DMS79 treated with DMSO at 0.1 percent for 48 hours (cell line): ENCODE results near the gene AMPD2.

Source experiments
- DNase-seq: peaks from one replicate; lab custom pipeline; 2025; lab: John Stamatoyannopoulos, UW

The AMPD2 gene

DNA sequence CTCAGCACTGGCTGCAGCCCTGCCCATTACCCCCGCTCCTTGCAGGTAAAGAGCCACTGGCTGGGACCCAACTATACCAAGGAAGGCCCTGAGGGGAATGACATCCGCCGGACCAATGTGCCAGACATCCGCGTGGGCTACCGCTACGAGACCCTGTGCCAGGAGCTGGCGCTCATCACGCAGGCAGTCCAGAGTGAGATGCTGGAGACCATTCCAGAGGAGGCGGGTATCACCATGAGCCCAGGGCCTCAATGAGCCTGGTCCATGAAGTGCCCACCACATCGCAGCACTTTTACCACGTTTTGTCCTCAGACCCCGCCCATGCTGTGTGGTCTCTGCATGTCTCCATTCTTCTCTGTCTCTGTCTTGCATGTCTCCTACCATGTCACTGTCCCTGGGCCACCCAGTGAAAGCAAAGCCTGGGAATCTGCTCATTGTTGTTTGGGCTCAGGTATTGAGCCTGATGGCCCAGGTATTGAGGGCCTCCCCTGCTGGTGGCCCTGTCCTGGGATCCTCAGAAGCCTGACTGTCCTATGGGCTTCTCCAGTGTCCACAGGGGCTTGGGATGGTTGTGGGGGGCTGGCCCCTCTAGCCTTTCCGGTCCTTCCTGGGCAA lies 11.4 kb downstream of the AMPD2 start:
- no peak for DNase-seq

DNA sequence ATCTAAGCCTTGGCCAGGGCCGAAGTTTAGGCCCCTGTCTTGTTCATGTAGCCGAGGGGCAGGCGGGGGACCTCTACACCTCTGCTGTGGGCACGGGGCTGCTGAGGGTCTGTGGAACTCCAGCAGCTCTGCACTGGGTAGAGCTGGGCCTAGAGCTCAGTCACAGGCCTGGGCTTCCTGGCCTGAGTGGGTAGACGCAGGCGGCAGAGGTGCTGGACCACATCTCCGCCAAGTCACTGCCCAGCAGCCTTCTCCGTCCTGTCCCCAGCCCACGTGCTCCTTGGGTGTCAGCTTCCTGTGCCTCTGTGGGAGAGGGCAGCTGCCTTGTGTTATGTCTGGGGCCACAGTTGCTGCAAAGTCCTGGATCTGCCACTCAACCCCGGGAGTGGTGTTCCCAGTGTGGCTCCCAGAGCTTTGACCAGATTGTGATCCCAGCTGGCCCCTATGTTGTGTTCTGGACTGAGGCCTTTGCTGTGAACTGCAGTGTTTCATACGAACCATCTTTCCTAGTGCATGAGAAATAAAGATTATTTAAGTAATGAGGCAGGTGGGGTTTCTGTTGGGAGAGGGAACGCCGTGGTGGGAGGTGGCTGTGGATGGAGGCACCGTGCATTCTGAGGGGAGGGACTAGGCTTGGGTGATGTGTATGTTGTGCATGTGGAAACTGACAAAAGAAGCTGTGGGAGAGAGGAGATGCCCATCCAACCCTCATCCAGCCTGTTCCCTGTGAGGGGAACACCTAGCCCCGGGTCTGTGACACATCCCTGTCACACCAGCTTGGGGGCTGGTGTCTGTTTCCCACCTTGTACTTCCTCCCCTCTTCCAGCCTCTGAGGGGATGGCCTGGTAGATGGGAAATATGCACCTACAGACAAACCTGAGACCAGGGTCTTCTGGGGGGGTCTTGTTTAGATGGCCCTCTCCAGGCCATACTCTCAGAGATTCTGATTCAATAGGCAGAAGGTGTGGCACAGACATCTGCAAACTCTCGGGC lies 12.2 kb downstream of the AMPD2 start:
- DNase-seq = no peak

DNA sequence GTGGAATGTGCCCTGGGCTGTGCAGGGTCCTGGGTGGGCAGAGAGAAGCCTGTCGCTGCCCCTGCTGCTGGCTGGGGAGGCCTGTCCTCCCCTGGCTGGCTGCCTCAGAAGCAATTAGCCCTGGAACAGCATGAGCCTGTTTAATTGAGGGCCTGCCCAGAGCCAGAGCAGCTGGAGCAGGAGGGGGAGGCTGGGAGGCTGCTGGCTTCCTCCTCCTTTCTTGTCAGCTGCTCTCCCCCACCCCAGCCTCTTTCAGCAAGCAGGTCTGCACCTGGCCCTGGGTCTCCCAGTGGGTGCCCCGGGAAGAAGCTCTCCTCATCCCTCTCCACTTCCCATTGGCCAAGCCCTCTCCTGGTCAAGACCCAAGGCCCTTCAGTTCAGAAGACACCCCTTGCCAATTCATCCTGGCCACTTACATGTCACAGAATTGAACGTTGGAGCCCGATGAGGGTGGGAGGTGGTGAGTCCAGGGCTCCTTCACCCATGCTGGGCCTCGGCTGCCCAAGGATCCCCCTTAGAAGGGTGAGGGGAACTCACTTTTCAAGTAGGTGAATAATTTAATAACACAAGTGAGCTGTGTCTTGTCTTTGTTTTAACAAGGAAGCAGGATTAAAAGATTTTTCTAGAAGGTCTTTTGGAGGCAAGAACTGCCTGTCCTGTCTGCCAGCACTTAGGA lies 13.2 kb downstream of the AMPD2 start:
- DNase-seq = peak; percentile 79

DNA sequence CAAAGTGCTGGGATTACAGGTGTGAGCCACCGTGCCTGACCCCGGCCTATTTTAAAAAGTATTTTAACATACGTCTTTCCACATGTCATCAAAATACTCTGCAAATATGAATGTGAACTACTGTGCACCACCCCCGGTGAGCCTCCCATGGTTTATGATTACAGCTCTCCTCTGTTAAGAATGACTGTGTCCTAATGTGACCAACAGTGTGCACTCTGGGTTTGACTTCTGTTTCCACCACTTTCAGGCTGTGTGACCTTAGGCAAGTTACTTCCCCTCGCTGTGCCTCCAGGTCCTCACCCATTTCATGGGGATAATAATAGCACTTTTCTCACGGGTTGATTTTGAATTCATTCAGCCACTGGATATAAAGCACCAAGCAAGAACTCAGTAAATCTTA lies 14.7 kb downstream of the AMPD2 start:
- no peak for DNase-seq

DNA sequence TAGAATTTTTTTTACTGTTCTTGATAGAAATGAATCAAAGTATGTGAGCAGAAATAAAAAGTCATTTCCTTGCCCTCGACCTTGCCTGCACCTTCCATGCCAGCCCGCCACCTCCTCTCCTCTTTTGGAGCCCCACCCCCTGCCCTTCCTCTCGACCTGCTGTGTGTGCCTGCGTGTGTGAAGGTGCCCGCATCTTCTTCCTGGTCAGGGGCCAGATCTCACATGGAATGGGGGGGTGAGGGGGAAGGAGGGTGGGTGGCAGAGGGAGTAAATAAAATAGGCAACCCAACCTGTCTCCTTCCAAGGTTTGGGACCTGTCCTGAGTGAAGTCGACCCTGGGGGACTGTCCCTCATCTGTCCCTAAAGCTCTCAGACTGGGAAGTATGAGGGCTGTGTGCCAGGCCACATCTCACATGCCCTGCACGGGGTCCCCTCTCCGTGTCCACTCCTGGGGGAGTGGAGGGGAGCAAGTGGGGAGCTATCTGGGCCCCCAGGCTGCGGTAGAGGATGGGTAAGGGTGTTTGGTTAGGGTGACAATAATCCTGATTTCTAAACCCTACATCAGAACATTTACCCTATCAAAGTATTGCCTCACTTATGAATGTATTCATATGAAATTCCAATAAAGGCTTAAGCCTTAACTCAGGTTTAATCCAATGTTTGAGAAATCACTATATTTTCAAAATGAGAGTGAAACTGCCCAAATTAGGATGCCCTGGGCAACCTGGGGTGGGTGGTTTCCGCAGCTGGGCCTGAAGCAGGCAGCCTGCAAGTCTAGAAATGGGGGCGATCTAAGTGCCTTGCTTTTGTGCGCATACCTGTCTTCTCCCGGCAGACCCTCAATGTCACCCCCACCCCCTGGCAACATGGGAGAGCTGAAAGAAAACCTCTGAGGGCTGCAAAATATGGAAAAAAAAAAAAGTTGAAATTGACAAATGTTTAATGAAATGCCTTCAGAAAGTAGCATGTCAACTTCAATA lies 15.4 kb downstream of the AMPD2 start:
- no peak for DNase-seq

DNA sequence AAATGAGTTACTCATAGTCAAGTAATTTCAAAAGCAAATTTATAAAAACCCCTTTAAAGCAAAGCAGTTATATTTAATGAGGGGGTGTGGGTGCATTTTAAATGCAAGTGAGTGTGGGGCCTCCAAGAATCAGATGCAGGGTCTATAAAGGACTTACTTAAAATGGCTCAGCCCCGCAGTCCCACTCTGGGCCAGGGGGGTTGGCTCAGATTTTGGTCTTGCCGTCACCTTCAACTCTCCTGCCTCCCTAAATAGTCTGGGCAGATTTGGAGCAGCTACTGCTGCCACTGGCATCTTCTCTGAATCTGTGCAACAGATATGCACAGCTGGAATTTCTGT lies 16.2 kb downstream of the AMPD2 start:
- DNase-seq = no peak

DNA sequence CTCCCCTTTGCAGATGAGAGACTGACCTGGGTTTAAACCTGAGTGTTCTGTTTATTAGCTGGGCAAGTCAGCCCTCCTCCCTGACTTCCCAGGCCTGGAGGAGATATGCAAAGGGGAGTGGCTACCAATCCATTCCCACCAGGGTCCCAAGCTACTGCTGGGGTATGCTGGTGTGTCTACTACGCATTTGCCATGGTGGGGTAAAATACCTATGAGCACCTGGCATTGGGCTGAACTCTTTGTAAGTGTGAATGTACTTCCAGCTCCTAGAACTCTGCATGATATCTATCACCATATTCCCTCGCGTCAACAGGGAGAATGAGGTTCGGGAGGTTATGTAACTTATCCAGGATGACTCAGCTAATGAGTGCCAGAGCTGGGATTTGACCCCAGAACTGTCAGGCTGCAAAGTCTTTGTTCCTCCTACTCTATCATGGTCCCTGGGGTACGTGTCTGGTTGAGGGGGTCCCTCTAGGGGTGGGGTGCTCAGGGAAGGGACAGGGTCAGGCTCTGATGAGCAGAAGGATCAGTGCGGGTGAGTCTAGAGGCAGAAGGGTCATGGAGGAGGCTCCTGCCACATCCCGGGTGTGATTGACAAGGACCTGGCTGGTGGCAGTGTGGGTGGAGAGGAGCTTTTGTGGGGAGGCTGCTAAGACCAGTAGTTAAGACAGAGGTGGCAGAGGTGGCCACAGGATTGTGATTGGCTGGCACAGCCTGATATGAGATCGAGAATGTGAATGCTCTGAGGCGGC lies 16.7 kb downstream of the AMPD2 start:
- DNase-seq = no peak

DNA sequence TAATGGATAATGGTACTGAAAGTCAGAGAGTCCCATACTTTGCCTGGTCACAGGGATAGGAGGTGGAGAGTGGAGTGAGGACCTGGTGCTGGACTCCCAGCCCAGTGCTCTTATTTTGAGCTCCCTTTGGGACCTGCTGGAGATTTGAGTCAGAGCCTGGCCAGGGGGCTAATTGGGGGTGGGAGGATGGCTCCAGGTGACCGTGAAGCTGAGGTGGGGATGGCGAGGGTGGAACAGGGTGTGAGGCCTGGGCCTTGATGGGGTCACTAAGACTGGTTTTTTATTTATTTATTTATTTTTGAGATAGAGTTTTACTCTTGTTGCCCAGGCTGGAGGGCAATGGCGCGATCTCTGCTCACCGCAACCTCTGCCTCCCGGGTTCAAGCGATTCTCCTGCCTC lies 17.8 kb downstream of the AMPD2 start:
- no peak for DNase-seq

DNA sequence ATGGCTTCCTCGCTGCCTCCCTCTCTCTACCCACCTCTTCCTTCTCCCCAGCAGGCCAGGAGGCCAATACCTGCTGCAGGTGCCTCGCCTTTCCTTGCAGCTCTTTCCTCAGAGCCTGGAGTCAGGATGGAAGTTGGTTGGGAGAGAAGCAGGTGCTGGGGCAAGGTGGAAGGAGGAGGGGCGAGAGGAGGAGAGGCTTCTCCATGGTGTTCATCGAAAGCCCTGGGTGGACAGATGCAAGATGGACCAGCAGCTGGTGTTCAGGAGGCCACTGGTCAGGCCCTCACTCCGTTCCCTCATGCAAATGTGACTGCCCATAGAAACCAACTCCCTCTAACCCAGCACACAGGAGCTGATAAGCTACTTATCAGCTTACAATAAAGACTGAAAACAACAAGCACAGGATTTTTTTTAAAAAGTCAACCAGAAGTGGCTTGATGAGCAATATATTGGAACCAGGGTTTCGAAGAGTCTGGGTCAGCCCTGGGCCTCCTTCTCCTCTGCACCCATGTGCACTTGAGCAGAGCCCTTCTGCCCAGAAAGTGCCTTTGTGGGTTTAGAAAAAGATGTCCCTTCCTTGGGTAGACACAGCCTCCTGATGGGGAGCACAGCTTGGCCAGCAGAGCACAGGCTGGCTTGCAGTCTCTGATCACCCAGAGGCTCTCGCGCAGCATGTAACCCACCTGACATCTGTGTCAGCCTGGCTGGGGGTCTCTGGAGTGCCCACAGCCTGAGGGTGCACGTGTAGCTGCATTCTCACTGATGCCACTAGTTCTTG lies 19.6 kb downstream of the AMPD2 start:
- no peak for DNase-seq

DNA sequence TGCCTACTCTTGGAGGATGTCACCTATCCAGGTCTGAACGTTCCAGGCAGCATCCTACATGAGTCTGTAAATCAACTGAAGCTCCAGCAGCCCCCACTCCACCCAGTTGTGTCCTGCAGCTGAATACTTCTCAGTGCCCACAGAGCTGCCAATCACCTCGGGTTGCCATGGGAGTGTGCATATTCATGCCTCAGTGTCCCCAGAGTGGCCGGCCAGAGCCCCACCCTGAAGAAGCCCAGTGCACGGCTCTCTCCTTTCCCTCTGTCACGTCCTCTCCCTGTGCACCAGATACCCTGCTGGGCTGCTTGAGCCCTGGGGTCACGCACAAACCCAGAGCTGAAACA lies 20.2 kb downstream of the AMPD2 start:
- no peak for DNase-seq

DNA sequence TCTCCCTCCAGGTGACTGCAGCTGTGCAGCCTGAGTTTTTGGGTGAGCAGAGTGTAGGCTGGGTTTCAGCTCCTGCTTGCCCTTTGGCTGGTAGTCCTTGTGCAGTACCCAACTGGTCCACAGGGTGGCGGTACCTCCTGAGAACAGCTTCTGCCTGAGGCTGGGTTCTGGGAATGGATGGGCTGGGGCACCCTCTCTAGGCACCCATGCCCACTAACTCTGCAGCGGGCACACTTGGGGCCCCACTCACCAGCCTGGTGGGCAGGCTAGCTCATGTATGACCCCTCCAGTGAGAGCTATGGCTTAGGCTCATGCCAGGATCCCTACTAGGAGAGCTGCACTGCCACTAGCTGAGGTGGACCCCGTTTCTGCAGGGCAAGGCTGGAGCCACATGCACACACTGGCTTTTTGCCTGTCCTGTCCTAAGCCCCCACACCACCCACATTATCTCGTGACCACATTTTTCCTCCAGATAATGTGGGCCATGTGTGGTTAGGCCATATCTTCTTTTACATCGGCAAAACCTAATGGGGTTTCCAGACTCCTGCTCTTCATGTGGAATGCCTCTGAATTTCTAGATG lies 20.7 kb downstream of the AMPD2 start:
- peak; percentile 26 for DNase-seq

DNA sequence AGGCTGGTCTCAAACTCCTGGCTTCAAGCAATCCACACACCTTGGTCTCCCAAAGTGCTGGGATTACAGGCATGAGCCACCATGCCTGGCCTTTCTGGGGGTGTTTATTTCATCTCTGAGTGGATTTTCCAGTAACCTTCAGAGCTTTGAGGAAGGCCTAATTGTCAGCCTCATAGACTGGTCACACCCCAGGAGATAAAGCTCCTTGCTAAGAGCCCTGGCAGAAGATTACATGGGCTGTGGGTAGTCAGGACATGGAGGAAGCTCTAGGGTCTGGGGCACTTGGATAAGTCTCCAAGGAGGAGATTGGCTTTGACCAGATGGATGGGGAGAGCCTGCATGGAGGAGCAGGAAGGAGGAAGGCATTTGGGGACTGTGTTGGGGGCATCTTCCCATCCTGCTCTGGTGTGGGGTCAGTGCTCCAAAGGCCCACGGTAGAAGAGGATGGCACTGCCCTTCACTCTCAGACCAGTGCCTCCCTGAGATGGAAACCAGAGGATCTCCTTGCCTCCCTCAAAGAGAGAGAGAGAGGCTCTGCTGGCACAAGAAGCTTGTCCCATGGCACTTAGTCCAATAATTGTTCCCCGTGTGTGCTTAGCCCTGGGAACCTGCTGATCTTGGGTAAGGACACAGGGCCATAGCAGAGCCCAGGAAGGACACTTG lies 21.6 kb downstream of the AMPD2 start:
- no peak for DNase-seq

DNA sequence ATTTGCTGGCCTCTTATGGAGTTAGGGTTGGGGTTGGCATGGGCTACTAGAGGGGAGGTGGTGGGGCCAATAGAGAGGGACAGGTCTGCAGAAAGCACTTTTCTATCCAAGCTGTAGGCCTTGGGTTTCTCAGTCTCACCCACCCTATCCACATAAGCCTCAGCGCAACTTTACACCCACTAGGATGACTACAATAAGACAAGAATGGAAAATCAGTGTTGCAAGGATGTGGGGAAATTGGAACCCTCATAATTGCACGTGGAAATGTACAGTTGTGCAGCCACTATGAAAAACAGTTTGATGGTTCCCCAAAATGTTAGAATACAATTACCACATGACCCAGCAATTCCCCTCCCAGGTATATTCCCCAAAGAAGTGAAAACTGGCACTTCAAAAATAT lies 22.2 kb downstream of the AMPD2 start:
- no peak for DNase-seq

DNA sequence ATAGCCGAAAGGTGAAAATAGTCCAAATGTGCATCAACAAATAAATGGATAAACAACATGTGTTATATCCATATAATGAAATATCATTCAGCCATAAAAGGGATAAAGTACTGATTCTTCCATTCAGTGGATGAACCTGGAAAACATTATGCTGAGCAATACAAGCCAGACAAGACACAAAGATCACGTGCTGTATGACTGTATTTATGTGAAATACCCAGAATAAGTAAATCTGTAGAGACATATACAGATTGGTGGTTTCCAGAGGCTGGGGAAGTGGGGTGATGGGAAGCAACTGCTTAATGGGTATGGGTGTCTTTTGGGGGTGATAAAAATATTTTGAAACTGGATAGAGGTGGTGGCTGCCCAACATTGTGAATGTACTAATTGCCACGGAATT lies 23.0 kb downstream of the AMPD2 start:
- DNase-seq = no peak

DNA sequence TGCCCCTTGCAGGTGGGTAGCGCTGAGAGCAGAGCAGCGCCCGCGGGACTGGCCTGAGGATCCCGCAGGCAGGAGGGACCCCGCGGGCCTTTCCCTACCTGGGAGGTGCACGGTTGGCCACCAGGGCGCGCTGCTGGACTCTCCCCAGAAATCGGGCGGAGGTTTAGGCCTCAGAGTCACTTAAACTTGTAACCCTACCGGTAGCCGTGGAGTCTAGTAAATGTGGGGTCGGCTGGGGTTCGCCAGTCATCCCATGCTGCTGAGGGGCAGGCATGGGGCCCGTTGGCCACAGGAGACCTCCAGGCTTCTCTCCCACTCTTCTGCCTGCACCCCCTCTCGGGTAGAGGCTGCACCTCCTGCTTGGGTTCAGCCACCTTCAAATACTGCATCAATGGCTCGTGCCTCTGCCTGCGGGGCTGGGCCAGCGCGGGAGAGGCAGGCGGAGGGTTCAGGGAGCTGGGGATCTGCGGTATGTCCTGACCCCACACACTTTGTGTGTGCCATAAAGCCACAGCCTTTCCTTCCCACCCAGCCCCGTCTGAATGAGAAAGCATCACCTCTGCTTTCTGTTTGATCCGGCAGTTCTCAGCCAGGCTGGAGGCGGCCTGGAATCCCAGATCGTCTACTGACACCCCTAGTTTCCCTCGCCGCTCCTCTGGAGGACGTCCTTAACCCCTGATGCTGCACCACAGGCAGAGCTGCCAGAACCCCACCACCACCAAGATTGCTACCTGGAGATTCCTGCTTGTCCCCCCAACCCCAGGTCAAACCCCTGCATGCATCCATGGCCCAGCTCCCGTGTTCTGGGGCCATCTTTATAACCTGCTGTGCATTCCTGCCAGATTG lies 24.0 kb downstream of the AMPD2 start:
- DNase-seq = no peak

DNA sequence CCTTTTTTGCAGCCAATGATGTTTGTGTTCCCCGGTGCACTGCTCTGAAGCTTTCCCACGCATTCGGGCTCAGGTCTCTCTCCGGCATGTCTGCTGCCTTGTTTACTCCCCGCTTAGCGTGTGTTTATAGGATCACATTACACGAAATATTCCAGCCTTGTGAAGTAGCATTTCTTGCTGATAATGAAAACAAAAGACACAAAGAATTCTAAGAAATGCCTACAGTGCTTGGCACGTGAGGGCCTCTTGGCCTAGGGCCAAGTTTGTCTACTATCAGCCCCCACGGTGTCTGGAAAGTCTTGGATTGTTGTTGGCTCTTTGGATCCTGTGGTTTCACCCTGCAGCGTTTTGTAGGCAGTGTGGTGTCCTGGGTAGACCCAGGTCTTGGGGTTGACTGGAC lies 25.0 kb downstream of the AMPD2 start:
- DNase-seq = no peak

DNA sequence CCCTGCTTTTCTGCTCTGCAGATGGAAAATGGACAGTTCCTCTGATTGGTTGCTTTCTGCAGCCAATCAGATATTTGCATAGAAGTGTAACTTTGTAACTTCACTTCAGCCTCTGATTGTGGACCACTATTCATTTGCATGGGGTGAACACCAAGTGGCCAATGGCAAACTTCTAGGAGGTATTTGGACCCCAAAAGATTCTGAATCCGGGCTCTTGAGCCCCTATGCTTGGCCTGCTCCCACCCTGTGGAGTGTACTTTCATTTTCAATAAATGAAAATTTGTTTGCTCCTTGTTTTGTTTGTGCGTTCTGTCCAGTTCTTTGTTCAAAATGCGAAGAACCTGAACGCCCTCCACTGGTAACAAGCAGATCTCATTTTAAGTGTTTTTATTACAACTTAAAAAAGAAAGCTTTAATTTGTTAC lies 29.9 kb downstream of the AMPD2 start:
- peak; percentile 58 for DNase-seq

DNA sequence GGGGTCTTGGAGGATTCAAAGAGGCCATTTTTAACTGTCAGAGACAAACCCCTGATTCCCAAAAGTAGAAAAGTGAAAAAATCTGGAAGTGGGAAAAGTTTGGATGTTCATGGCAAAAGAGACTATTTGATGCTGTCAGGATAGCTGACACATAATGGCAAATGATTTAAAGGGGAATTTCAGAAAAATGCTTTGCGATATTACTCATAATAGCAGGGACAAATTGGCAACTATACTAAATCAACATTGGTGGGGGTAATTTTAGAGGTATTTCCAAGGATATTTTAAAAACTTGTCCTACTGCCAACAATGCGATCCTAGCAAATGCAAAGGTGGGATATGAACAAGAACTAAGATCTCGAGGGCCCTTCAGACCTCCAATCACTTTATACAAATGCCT lies 31.0 kb downstream of the AMPD2 start:
- no peak for DNase-seq

DNA sequence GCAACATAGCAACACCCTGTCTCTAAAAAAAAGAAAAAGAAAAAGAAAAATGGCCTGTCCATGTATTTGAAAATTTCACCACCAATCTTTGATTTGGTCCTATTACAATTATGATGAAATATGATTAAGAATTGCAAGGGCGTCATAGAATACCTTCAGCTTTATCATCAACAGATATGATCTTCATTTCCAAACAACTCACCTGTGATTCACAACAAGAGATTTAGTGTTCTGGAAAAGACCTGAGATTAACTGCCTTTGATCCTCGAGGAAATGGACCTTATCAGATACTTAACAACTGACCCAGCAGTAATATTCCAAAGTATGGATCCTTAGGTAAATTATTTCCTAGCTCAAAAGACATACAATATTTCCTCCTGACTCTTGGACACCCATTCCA lies 32.8 kb downstream of the AMPD2 start:
- DNase-seq = no peak
